Thymus (tissue), 11 donors: ENCODE results near the gene CNTN4. TPM values are rescaled to one million over a fixed set of nuclear protein-coding genes. Genes with fewer than 3 reads are reported as not detected.
"Not testable (repeated sequence)": the region's sequence is repeated elsewhere in the genome, so short reads cannot be mapped to it uniquely, and the experiment has no call there.

Source experiments
- DNase-seq, 9 donors: peaks; one replicate each; pipeline ENCODE4 v3.0.0-alpha.2; 2013; ENCODE audit warnings: low spot score in 9 of 9, low read depth in 6 of 9, missing footprints in 1 of 9
- H3K27ac ChIP-seq, 2 donors: one replicate each; pipeline ENCODE4 v1.5.1; 2013; ENCODE audit warnings: control low read depth in 1 of 2, low read depth in 1 of 2, low read length in 1 of 2, mild to moderate bottlenecking in 1 of 2, moderate library complexity in 1 of 2
- H3K27me3 ChIP-seq, 2 donors: one replicate each; pipeline ENCODE4 v1.5.1; 2013; ENCODE audit warnings: low read length in 1 of 2; ENCODE audit not compliant: control insufficient read depth in 2 of 2, insufficient read depth in 1 of 2
- H3K36me3 ChIP-seq, 2 donors: one replicate each; pipeline ENCODE4 v1.5.1; 2013; ENCODE audit warnings: low read length in 1 of 2, mild to moderate bottlenecking in 1 of 2, moderate library complexity in 1 of 2; ENCODE audit not compliant: control insufficient read depth in 2 of 2, insufficient read depth in 2 of 2
- H3K4me1 ChIP-seq, 2 donors: one replicate each; pipeline ENCODE4 v1.5.1; 2013; ENCODE audit warnings: low read length in 2 of 2; ENCODE audit not compliant: control insufficient read depth in 2 of 2, insufficient read depth in 2 of 2
- H3K4me3 ChIP-seq, 2 donors: one replicate each; pipeline ENCODE4 v1.5.1; 2013; ENCODE audit warnings: low read length in 2 of 2, control low read depth in 1 of 2, mild to moderate bottlenecking in 1 of 2
- H3K9me3 ChIP-seq, 2 donors: one replicate each; pipeline ENCODE4 v1.5.1; 2013; ENCODE audit warnings: low read length in 1 of 2, mild to moderate bottlenecking in 1 of 2; ENCODE audit not compliant: control insufficient read depth in 2 of 2, insufficient read depth in 1 of 2
- WGBS: extraction: QIAGEN DNeasy Blood & Tissue Kit; methylation state at CpG from one replicate; pipeline ENCODE4 v1.1.7; 2013; 5-methylcytosine and 5-hydroxymethylcytosine counted together
- polyA plus RNA-seq: library from polyadenylated mRNA; stranded (reverse); fragments of 200-250 nt; gene quantifications from one replicate; pipeline ENCODE4 v1.2.3, GENCODE V29; 2013
- total RNA-seq: library from RNA; stranded (reverse); fragments of 120-200 nt; gene quantifications from one replicate; pipeline ENCODE4 v1.2.4, GENCODE V29; 2013
- donor health status: healthy.

The CNTN4 gene
- total and polyA plus RNA-seq, 2 donors, result 9.4 to 9.9 TPM

DNA sequence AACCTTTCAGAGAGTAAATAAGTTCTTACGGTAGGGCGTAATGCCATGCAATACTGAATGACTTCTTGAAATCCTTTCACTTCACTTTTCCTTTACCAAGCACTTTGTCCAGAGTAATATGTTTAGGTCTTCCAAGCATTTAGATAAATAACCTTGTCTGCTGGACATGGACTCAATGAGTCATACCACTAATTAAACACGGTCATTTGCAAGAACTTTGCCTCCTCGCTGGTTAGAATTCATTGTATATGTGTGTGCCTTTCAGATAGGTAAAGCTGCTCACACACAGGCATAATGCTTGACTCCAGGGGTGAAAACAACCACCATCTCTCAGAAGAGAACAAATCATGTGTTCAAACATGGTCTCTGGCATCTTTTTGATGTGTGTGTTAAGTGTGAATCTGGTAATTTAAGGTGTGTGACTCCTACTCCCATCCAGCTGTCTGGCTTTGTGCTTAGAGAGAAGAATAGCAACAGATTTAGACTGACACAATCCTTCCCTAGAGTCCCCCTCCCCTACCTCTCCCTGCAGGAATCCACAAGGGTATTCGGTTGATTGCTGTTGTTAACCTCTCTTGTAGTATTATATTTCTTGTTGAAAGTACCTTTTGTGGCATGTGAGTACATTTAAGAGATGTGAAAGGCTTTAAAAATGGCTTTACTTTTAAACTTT lies 419.0 kb downstream of the CNTN4 start:
- Histone ChIP-seq H3K27ac (no peak overlapping the region), H3K4me3 (no peak overlapping the region), H3K27me3 (no peaks in the 10 kb centered on the region), H3K9me3 (no peaks in the 10 kb centered on the region), H3K4me1 (no peaks in the 10 kb centered on the region), H3K36me3 (no peaks in the 10 kb centered on the region)
- WGBS, result 95% methylated on average over 5 of the region's 5 CpGs
- DNase-seq, result no peak

DNA sequence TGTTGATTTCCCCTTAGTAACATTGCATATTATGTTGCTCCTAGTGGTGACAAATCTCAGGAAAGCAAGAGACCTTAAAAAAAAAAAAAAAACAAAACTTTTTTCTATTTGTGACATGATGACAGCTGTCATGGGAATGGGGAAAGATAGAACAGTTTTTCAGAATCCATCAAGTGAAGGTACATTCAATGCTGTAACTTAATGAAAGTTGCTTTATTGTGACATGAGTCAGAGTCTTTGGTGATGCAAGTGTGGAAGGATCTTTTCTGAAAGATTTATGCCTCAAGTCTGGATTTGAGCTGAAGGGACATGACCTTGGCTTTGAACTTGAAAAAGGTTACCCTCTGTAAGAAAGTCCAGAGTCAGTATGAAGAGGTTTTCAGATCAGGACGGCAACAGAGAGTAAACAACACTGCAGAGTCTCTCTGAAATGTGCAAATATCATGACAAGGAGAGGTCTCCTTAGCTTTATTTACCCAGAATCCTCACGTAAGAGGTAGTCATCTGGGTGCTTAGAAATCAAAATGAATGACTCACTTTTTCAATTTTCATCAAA lies 424.7 kb downstream of the CNTN4 start:
- H3K4me3 ChIP-seq, result no peak overlapping the region
- H3K36me3 ChIP-seq, result no peaks in the 10 kb centered on the region
- no peaks in the 10 kb centered on the region for H3K4me1 ChIP-seq
- DNase-seq, result no peak
- no peaks in the 10 kb centered on the region for H3K27me3 ChIP-seq
- no peak overlapping the region for H3K27ac ChIP-seq
- WGBS, result 81% methylated on average over 2 of the region's 2 CpGs
- H3K9me3 ChIP-seq, result no peaks in the 10 kb centered on the region

DNA sequence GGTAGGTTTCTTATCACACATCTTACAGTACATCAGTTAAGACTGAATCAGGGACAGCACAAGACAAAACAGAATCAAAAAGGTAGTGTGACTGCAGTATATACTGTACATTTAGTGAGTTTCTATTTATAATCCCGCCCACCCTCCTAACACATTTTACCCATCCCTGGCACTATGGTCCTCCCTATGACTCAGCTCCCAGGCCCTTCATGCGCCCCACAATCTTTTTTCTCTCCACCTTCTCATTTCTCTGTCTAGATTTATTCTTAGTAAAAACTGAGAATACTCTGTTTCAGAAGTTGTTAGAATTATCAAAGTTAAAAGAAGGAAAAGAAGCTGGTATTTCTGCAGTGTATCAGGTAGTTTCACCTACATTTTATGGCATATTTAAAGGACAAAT lies 427.3 kb downstream of the CNTN4 start:
- no peaks in the 10 kb centered on the region for H3K9me3 ChIP-seq
- H3K36me3 ChIP-seq, result no peaks in the 10 kb centered on the region
- no peaks in the 10 kb centered on the region for H3K4me1 ChIP-seq
- 88% methylated on average over 2 of the region's 2 CpGs for WGBS
- no peak overlapping the region for H3K27ac ChIP-seq
- no peaks in the 10 kb centered on the region for H3K27me3 ChIP-seq
- no peak overlapping the region for H3K4me3 ChIP-seq
- no peak for DNase-seq

DNA sequence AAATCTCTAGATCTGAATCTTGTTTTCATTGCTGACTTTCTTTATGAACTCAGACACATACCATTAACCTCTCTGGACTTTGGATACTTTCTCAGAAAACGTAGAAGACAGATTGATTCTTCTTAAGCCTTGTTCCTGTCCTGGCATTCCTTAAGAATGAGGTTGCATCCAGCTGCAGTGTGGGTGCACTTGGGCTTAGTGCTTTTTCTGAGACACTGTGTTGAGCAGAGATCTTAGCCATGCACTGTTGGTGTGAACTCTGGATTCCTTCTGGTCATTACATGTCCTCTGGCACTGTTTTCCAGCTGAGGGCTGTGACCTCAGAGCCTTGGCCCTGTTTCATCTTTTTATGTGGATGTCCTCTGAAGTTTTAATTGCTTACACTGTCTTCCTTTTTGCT lies 428.3 kb downstream of the CNTN4 start:
- Histone ChIP-seq H3K27ac (no peak overlapping the region), H3K36me3 (no peaks in the 10 kb centered on the region), H3K4me3 (no peak overlapping the region), H3K4me1 (no peaks in the 10 kb centered on the region), H3K27me3 (no peaks in the 10 kb centered on the region), H3K9me3 (no peaks in the 10 kb centered on the region)
- DNase-seq, result no peak
- WGBS, result 63% methylated on average over 1 of the region's 1 CpG

GRCh38 chr3:2527328-2527727 lies 428.7 kb downstream of the CNTN4 start:
- not testable (repeated sequence) for H3K27me3 ChIP-seq, H3K27ac ChIP-seq, DNase-seq, H3K9me3 ChIP-seq, H3K36me3 ChIP-seq, H3K4me3 ChIP-seq, H3K4me1 ChIP-seq
- 80% methylated on average over 8 of the region's 8 CpGs for WGBS

- H3K27me3 ChIP-seq, H3K36me3 ChIP-seq, DNase-seq, H3K4me3 ChIP-seq, H3K9me3 ChIP-seq, H3K27ac ChIP-seq, H3K4me1 ChIP-seq: not testable (repeated sequence)
- WGBS, result 83% methylated on average over 6 of the region's 6 CpGs
Observed at GRCh38 chr3:2534767-2535166, 436.1 kb downstream of the CNTN4 start.

GRCh38 chr3:2535206-2535605 lies 436.5 kb downstream of the CNTN4 start:
- no peaks in the 10 kb centered on the region for H3K9me3 ChIP-seq
- no peak for DNase-seq
- H3K27me3 ChIP-seq, result no peaks in the 10 kb centered on the region
- H3K4me1 ChIP-seq, result no peaks in the 10 kb centered on the region
- H3K36me3 ChIP-seq, result no peaks in the 10 kb centered on the region
- no peak overlapping the region for H3K4me3 ChIP-seq
- 95% methylated on average over 1 of the region's 1 CpG for WGBS
- no peak overlapping the region for H3K27ac ChIP-seq

GRCh38 chr3:2536575-2536974 lies 437.9 kb downstream of the CNTN4 start:
- Histone ChIP-seq H3K36me3 (no peaks in the 10 kb centered on the region), H3K27me3 (no peaks in the 10 kb centered on the region), H3K4me3 (no peak overlapping the region), H3K27ac (no peak overlapping the region), H3K4me1 (no peaks in the 10 kb centered on the region), H3K9me3 (no peaks in the 10 kb centered on the region)
- DNase-seq, result no peak
- 94% methylated on average over 2 of the region's 2 CpGs for WGBS

DNA sequence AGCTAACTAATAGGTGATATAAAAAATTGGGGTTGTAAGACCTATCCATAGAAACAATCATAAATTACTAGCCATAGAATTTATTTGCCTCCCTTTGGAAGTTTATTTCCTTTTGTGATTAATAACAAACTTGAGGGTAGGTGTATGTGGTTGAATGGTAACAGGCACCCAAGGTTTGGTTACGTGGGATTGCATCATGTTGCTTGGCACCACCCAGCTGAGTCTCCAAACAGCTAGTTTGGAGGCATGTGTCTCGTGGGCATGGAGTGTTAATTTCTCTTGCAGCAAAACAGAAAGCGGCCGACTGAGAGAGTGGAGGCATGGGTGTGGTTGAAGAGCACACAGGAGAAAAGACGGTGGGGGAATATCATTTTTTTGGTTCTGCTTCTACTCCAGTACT lies 441.4 kb downstream of the CNTN4 start:
- no peaks in the 10 kb centered on the region for H3K9me3 ChIP-seq
- no peaks in the 10 kb centered on the region for H3K4me1 ChIP-seq
- H3K27ac ChIP-seq, result no peak overlapping the region
- no peaks in the 10 kb centered on the region for H3K27me3 ChIP-seq
- H3K36me3 ChIP-seq, result no peaks in the 10 kb centered on the region
- no peak overlapping the region for H3K4me3 ChIP-seq
- 90% methylated on average over 5 of the region's 5 CpGs for WGBS
- no peak for DNase-seq
